ENCODE data around the gene GPR101.

The GPR101 gene

DNA sequence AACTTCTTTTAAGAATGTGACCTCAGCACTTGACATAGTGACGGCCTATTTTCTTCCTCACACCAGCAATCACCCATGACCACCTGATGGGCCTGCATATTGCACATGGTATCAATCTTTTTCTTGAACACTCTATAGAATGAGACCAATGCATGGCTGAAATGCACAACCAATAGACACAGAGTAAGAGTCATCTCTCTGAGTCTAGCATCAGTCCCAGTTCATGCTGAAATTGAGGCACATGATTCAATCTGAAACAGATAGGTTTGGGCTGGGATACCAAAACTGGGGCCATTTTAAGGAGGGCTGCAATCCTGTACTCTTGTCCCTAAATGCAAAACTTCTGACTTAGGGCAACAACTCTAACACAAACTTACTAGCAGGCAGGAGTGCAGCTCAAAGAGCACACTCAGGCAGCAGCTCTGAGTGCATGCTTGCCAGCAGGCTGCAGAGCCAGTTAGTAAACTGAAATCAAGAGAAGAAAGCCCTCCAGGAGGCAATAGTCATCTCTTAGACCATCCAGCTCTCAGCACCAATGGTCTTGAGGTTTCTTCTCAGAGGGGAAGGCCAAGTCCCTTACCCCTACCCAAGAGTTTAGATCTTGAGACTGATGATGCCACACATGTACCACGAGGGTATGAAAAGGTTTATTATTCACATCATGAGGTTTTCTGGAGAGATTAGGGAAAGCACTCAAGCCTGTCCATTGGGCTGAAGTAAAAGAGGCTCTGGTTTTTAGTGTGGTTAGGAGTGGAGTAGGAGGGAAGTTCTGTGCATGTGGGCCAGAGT lies 24.7 kb upstream of the GPR101 start:
- no peaks in the 10 kb centered on the region for H3K9me3 ChIP-seq (ENCODE audit: insufficient read depth, low read length)
- no peaks in the 10 kb centered on the region for H3K36me3 ChIP-seq (ENCODE audit: low read length)
- H2AFZ ChIP-seq (ENCODE audit: low read depth, low read length, severe bottlenecking), result no peak overlapping the region
- no peaks in the 10 kb centered on the region for H3F3A ChIP-seq (ENCODE audit: insufficient read depth)
- H3K27me3 ChIP-seq (ENCODE audit: low read length), result no peaks in the 10 kb centered on the region
- H3K79me2 ChIP-seq (ENCODE audit: insufficient read depth, low read length), result no peaks in the 10 kb centered on the region
- no peak overlapping the region for H3K9ac ChIP-seq (ENCODE audit: low read length)
- H4K20me1 ChIP-seq (ENCODE audit: low read depth, low read length), result no peaks in the 10 kb centered on the region
- H3K27ac ChIP-seq (ENCODE audit: low read depth, low read length), result no peak overlapping the region
- no peaks in the 10 kb centered on the region for H3K9me2 ChIP-seq (replicated peaks; ENCODE audit: insufficient read depth, low read length)
- no peak for TF ChIP-seq EZH2phosphoT487 (conservative IDR thresholded peaks at IDR 0.05; ENCODE audit: low read length)
- H3K4me2 ChIP-seq (ENCODE audit: low read depth, low read length, poor library complexity, severe bottlenecking), result no peak overlapping the region
- no peak overlapping the region for H3K4me3 ChIP-seq (ENCODE audit: insufficient read depth, low read length, poor library complexity, severe bottlenecking)

GRCh38 chrX:137052643-137053235 lies 18.9 kb upstream of the GPR101 start:
- no peak overlapping the region for H2AFZ ChIP-seq (ENCODE audit: low read depth, low read length, severe bottlenecking)
- H4K20me1 ChIP-seq (ENCODE audit: low read depth, low read length), result no peaks in the 10 kb centered on the region
- peak overlapping the region; percentile 47 for H3K4me2 ChIP-seq (ENCODE audit: low read depth, low read length, poor library complexity, severe bottlenecking)
- no peaks in the 10 kb centered on the region for H3K9me2 ChIP-seq (replicated peaks; ENCODE audit: insufficient read depth, low read length)
- TF ChIP-seq, protein P1, sequence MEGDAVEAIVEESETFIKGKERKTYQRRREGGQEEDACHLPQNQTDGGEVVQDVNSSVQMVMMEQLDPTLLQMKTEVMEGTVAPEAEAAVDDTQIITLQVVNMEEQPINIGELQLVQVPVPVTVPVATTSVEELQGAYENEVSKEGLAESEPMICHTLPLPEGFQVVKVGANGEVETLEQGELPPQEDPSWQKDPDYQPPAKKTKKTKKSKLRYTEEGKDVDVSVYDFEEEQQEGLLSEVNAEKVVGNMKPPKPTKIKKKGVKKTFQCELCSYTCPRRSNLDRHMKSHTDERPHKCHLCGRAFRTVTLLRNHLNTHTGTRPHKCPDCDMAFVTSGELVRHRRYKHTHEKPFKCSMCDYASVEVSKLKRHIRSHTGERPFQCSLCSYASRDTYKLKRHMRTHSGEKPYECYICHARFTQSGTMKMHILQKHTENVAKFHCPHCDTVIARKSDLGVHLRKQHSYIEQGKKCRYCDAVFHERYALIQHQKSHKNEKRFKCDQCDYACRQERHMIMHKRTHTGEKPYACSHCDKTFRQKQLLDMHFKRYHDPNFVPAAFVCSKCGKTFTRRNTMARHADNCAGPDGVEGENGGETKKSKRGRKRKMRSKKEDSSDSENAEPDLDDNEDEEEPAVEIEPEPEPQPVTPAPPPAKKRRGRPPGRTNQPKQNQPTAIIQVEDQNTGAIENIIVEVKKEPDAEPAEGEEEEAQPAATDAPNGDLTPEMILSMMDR (IDR thresholded peaks at IDR 0.05; ENCODE audit: insufficient read depth, low read length, poor library complexity, severe bottlenecking), result no peak
- TF ChIP-seq EZH2phosphoT487 (conservative IDR thresholded peaks at IDR 0.05; ENCODE audit: low read length), result no peak
- H3K27ac ChIP-seq (ENCODE audit: low read depth, low read length), result no peak overlapping the region
- no peak overlapping the region for H3K9ac ChIP-seq (ENCODE audit: low read length)
- peak overlapping the region; percentile 5 for H3K4me3 ChIP-seq (ENCODE audit: insufficient read depth, low read length, poor library complexity, severe bottlenecking)
- no peaks in the 10 kb centered on the region for H3K9me3 ChIP-seq (ENCODE audit: insufficient read depth, low read length)
- H3F3A ChIP-seq (ENCODE audit: insufficient read depth), result no peaks in the 10 kb centered on the region
- H3K27me3 ChIP-seq (ENCODE audit: low read length), result no peaks in the 10 kb centered on the region
- H3K36me3 ChIP-seq (ENCODE audit: low read length), result no peaks in the 10 kb centered on the region
- H3K79me2 ChIP-seq (ENCODE audit: insufficient read depth, low read length), result no peaks in the 10 kb centered on the region

DNA sequence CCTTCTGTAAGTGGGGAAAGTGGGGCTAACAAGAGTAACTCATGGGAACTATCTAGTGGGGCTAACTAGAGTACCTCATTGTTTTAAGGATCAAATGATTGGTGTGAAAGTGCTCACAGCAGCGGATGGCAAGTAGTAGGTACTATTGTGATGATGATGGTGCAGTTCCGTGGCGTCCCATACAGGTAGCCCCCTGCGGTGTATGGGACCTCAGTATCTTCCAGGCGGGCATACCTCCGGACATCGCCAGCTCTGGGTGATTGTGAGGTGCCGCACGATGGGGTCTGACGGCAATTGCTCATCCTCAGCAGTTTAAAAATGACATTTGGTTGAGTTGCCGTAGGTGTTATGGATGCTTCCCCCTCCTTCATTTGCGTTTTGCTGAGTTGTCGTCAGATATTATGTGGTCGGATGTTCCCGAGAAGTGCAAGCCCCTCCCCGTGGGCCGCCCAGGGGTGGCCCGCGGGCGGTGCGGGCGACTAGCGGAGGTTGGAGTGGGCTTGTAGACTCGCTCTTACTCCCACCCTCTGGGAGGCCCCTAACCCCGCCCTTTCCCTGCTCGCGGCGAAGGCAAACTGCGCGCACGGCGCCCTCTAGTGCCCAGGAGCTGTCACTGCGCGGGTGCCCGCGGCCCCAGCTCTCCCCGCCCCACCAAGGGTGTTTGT lies 18.3 kb upstream of the GPR101 start:
- TF ChIP-seq, protein P1 (IDR thresholded peaks at IDR 0.05; ENCODE audit: insufficient read depth, low read length, poor library complexity, severe bottlenecking), result peak; percentile 51
- no peak for TF ChIP-seq EZH2phosphoT487 (conservative IDR thresholded peaks at IDR 0.05; ENCODE audit: low read length)
- Histone ChIP-seq H3K9me2 (replicated peaks; ENCODE audit: insufficient read depth, low read length) (no peaks in the 10 kb centered on the region), H3K36me3 (ENCODE audit: low read length) (no peaks in the 10 kb centered on the region), H3K27me3 (ENCODE audit: low read length) (no peaks in the 10 kb centered on the region), H3K27ac (ENCODE audit: low read depth, low read length) (no peak overlapping the region), H3K9ac (ENCODE audit: low read length) (peak overlapping the region; percentile 24; the same call in 1 of the 2 replicates), H3K79me2 (ENCODE audit: insufficient read depth, low read length) (no peaks in the 10 kb centered on the region), H3F3A (ENCODE audit: insufficient read depth) (no peaks in the 10 kb centered on the region), H3K9me3 (ENCODE audit: insufficient read depth, low read length) (no peaks in the 10 kb centered on the region), H2AFZ (ENCODE audit: low read depth, low read length, severe bottlenecking) (peak overlapping the region; percentile 48), H4K20me1 (ENCODE audit: low read depth, low read length) (no peaks in the 10 kb centered on the region), H3K4me3 (ENCODE audit: insufficient read depth, low read length, poor library complexity, severe bottlenecking) (peak overlapping the region; percentile 47), H3K4me2 (ENCODE audit: low read depth, low read length, poor library complexity, severe bottlenecking) (peak overlapping the region; percentile 47)
